ENCODE measurements around the gene TUBA4B. TPM values are rescaled to one million over a fixed set of nuclear protein-coding genes. Genes with fewer than 3 reads are reported as not detected.

TUBA4B gene
- 0.37 TPM for polyA plus RNA-seq (2012; ENCODE audit: insufficient read depth, insufficient read length, low read depth)

- no peak for TF ChIP-seq CTCF (IDR thresholded peaks at IDR 0.05; ENCODE audit: low read depth, low read length)
- DNase-seq: no peak
- H3K27me3 ChIP-seq: peaks cover 48% of the 10 kb centered on the region
- H3K9me3 ChIP-seq: no peaks in the 10 kb centered on the region
- H3K4me1 ChIP-seq: peaks cover 15% of the 10 kb centered on the region
- H3K36me3 ChIP-seq: no peaks in the 10 kb centered on the region
- H3K4me3 ChIP-seq (ENCODE audit: low read depth, low read length): peak within 1 kb of the TSS; percentile 60
These were observed at the start of gene TUBA4B for GRCh38 chr2:219252900-219253752. TUBA4B (plus strand) TSS chr2:219253243; CDS start chr2:219253408, 165 bp downstream.

- Histone ChIP-seq H3K27me3 (no peaks in the 10 kb centered on the region), H3K9me3 (no peaks in the 10 kb centered on the region), H3K4me3 (ENCODE audit: low read depth, low read length) (no peak overlapping the region), H3K36me3 (peaks cover 3% of the 10 kb centered on the region; the same call in 1 of the 2 replicates), H3K4me1 (peaks cover 11% of the 10 kb centered on the region)
- DNase-seq: no peak
- TF ChIP-seq CTCF (IDR thresholded peaks at IDR 0.05; ENCODE audit: low read depth, low read length): no peak
These were observed 48.4 kb upstream of the TUBA4B start for GRCh38 chr2:219204425-219205164.

- Histone ChIP-seq H3K36me3 (peaks cover 8% of the 10 kb centered on the region), H3K9me3 (no peaks in the 10 kb centered on the region), H3K4me1 (peaks cover 11% of the 10 kb centered on the region), H3K27me3 (no peaks in the 10 kb centered on the region), H3K4me3 (ENCODE audit: low read depth, low read length) (no peak overlapping the region)
- DNase-seq: no peak
- no peak for TF ChIP-seq CTCF (IDR thresholded peaks at IDR 0.05; ENCODE audit: low read depth, low read length)
These were observed 47.9 kb upstream of the TUBA4B start for GRCh38 chr2:219205165-219205538.

GRCh38 chr2:219205981-219206327 is 47.1 kb upstream of the TUBA4B start:
- Histone ChIP-seq H3K9me3 (no peaks in the 10 kb centered on the region), H3K4me3 (ENCODE audit: low read depth, low read length) (peak overlapping the region; percentile 71), H3K36me3 (peaks cover 16% of the 10 kb centered on the region), H3K4me1 (peaks cover 11% of the 10 kb centered on the region), H3K27me3 (no peaks in the 10 kb centered on the region)
- DNase-seq: no peak
- no peak for TF ChIP-seq CTCF (IDR thresholded peaks at IDR 0.05; ENCODE audit: low read depth, low read length)

GRCh38 chr2:219206328-219207133 is 46.5 kb upstream of the TUBA4B start, which contains the start of gene ZFAND2B:
ZFAND2B (plus strand) TSS chr2:219206782; CDS start chr2:219206988, 206 bp downstream.
- TF ChIP-seq CTCF (IDR thresholded peaks at IDR 0.05; ENCODE audit: low read depth, low read length): 0 out of 2 replicates have a peak, but pooled peaks have one; percentile 13
- no peaks in the 10 kb centered on the region for H3K9me3 ChIP-seq
- H3K4me1 ChIP-seq: peaks cover 11% of the 10 kb centered on the region
- DNase-seq: peak; percentile 97
- peak within 1 kb of the TSS; percentile 71 for H3K4me3 ChIP-seq (ENCODE audit: low read depth, low read length)
- no peaks in the 10 kb centered on the region for H3K27me3 ChIP-seq
- H3K36me3 ChIP-seq: peaks cover 20% of the 10 kb centered on the region
